D721Med (cell line): ENCODE measurements around the gene RBM15.

Experiments
- DNase-seq: peaks from one replicate; pipeline ENCODE4 v3.0.0; 2011; ENCODE audit warnings: low spot score; ENCODE audit not compliant: insufficient read length
- FAIRE-seq: peaks from 2 replicates; lab custom pipeline; 2011; peaks lifted over from hg19 to GRCh38; lab: Jason Lieb, UNC
- CTCF ChIP-seq: IDR thresholded peaks from 2 replicates; pipeline ENCODE4 v1.5.1; 2012; ENCODE audit warnings: mild to moderate bottlenecking, control low read depth; ENCODE audit not compliant: insufficient read depth; ENCODE audit errors: missing control alignments

RBM15 gene

GRCh38 chr1:110387048-110387754 lies 48.0 kb downstream of the RBM15 start:
- DNase-seq (no peak), FAIRE-seq (no peak)
- no peak for TF ChIP-seq CTCF

- no peak for DNase-seq
- no peak for TF ChIP-seq CTCF
- no peak for FAIRE-seq
Observed at GRCh38 chr1:110390096-110390495, 50.9 kb downstream of the RBM15 start.

- no peak for TF ChIP-seq CTCF
- no peak for FAIRE-seq
- DNase-seq: no peak
Observed at GRCh38 chr1:110390692-110391245, 51.6 kb downstream of the RBM15 start, which contains the start of gene SLC16A4. Gene SLC16A4 (minus strand): TSS chr1:110391026. CDS start chr1:110389323, 1,703 bp downstream.

GRCh38 chr1:110393286-110393685 lies 54.1 kb downstream of the RBM15 start:
- DNase-seq: no peak
- no peak for FAIRE-seq
- TF ChIP-seq CTCF: no peak

GRCh38 chr1:110393691-110394492 lies 54.7 kb downstream of the RBM15 start:
- no peak for FAIRE-seq
- no peak for DNase-seq
- no peak for TF ChIP-seq CTCF

- TF ChIP-seq CTCF: no peak
- FAIRE-seq (no peak), DNase-seq (no peak)
Observed at GRCh38 chr1:110394493-110394820, 55.3 kb downstream of the RBM15 start.
